ENCODE results near the gene NANS. TPM values are rescaled to one million over a fixed set of nuclear protein-coding genes. Genes with fewer than 3 reads are reported as not detected.

Gene NANS
- total RNA-seq, 1 donor from 2014 or later: 53.8 TPM

- TF ChIP-seq CTCF (IDR thresholded peaks at IDR 0.05): no peak
- H3K27ac ChIP-seq: no peak overlapping the region
- no peak overlapping the region for H3K4me3 ChIP-seq
- no peaks in the 10 kb centered on the region for H3K27me3 ChIP-seq
- no peaks in the 10 kb centered on the region for H3K9me3 ChIP-seq
- intact Hi-C loops (cut with DNase I): no loop called here
- peaks cover 18% of the 10 kb centered on the region for H3K4me1 ChIP-seq
- DNase-seq: no peak
- no peak for ATAC-seq
- peaks cover 48% of the 10 kb centered on the region for H3K36me3 ChIP-seq
Observed at GRCh38 chr9:98062161-98062560, 5.6 kb downstream of the NANS start.

GRCh38 chr9:98064623-98065392 is 8.3 kb downstream of the NANS start:
- H3K27ac ChIP-seq: no peak overlapping the region
- peaks cover 56% of the 10 kb centered on the region for H3K36me3 ChIP-seq
- no peaks in the 10 kb centered on the region for H3K27me3 ChIP-seq
- no peak overlapping the region for H3K4me3 ChIP-seq
- no peak for TF ChIP-seq CTCF (IDR thresholded peaks at IDR 0.05)
- DNase-seq: no peak
- ATAC-seq: no peak
- intact Hi-C loops (cut with DNase I): no loop called here
- H3K9me3 ChIP-seq: no peaks in the 10 kb centered on the region
- no peaks in the 10 kb centered on the region for H3K4me1 ChIP-seq

- ATAC-seq (peak; percentile 54), DNase-seq (no peak)
- H3K9me3 ChIP-seq: no peaks in the 10 kb centered on the region
- H3K4me3 ChIP-seq: no peak overlapping the region
- H3K4me1 ChIP-seq: no peaks in the 10 kb centered on the region
- intact Hi-C loops (cut with DNase I): no loop called here
- H3K27me3 ChIP-seq: no peaks in the 10 kb centered on the region
- H3K36me3 ChIP-seq: peaks cover 46% of the 10 kb centered on the region
- TF ChIP-seq CTCF (IDR thresholded peaks at IDR 0.05): no peak
- H3K27ac ChIP-seq: no peak overlapping the region
Observed at GRCh38 chr9:98066235-98066634, 9.7 kb downstream of the NANS start.

GRCh38 chr9:98067184-98067583 is 10.7 kb downstream of the NANS start:
- intact Hi-C loops (cut with DNase I): no loop called here
- peaks cover 37% of the 10 kb centered on the region for H3K36me3 ChIP-seq
- ATAC-seq: no peak

GRCh38 chr9:98069551-98069950 is 13.0 kb downstream of the NANS start:
- Histone ChIP-seq H3K36me3 (peaks cover 13% of the 10 kb centered on the region), H3K27ac (no peak overlapping the region), H3K4me3 (no peak overlapping the region), H3K9me3 (no peaks in the 10 kb centered on the region), H3K4me1 (peaks cover 6% of the 10 kb centered on the region), H3K27me3 (no peaks in the 10 kb centered on the region)
- no peak for ATAC-seq
- no peak for DNase-seq
- TF ChIP-seq CTCF (IDR thresholded peaks at IDR 0.05): no peak
- intact Hi-C loops (cut with DNase I): no loop called here

More at GRCh38 chr9:98067184-98067583, 10.7 kb downstream of the NANS start:
- Histone ChIP-seq H3K27ac (no peak overlapping the region), H3K9me3 (no peaks in the 10 kb centered on the region), H3K4me3 (no peak overlapping the region), H3K27me3 (no peaks in the 10 kb centered on the region), H3K4me1 (no peaks in the 10 kb centered on the region)
- TF ChIP-seq CTCF (IDR thresholded peaks at IDR 0.05): no peak
- no peak for DNase-seq

Data from upper lobe of right lung (tissue), 1 donor.